Panc1 (cell line): Measurements from ENCODE around the gene C5orf46.

Experiments
- CTCF ChIP-seq: fragments of 450-650 bp; IDR thresholded peaks from 2 replicates; pipeline ENCODE4 v1.5.1; 2017; ENCODE audit warnings: mild to moderate bottlenecking
- POLR2AphosphoS5 ChIP-seq: IDR thresholded peaks from 2 replicates; pipeline ENCODE4 v1.6.1; 2012; ENCODE audit warnings: mild to moderate bottlenecking, low read depth, low read length, moderate library complexity
- REST ChIP-seq, 2 experiments: IDR thresholded peaks; 2 replicates each; pipeline ENCODE4 v1.6.1; 2011 to 2012; ENCODE audit warnings: low read depth in 2 of 2, control low read depth in 1 of 2, low read length in 1 of 2, mild to moderate bottlenecking in 1 of 2, moderate library complexity in 1 of 2; ENCODE audit not compliant: insufficient read depth in 1 of 2
- TCF7L2 ChIP-seq: IDR thresholded peaks from 2 replicates; pipeline ENCODE4 v1.6.1; 2011; ENCODE audit warnings: mild to moderate bottlenecking, low read depth, low read length, inconsistent platforms

- TF ChIP-seq CTCF (no peak), POLR2AphosphoS5 (no peak), REST (IDR thresholded peaks at IDR 0.05; ENCODE audit: insufficient read depth in 1 of 2, low read depth in 2 of 2, low read length in 1 of 2) (no peak), TCF7L2 (no peak)
Observed at GRCh38 chr5:147878066-147878759, 28.1 kb downstream of the C5orf46 start, which contains the start of gene SCGB3A2.
